Chondrocyte (in vitro differentiated cells): ENCODE data around the gene FYN. TPM values are rescaled to one million over a fixed set of nuclear protein-coding genes. Genes with fewer than 3 reads are reported as not detected.

Source experiments
- DNase-seq: peaks from one replicate; pipeline ENCODE4 v3.0.0; 2021; ENCODE audit warnings: mixed read lengths, low spot score
- H3K27ac Mint-ChIP-seq: one replicate; pipeline ENCODE4 v1.8.0; 2021; ENCODE audit warnings: mild to moderate bottlenecking, moderate library complexity, mixed read lengths; ENCODE audit not compliant: unreplicated experiment
- H3K27me3 Mint-ChIP-seq: 2 replicates; pipeline ENCODE4 v1.8.0; 2021; ENCODE audit warnings: low read depth, mixed read lengths
- H3K36me3 Mint-ChIP-seq: 2 replicates; pipeline ENCODE4 v1.8.0; 2021; ENCODE audit warnings: low read depth, mixed read lengths
- H3K4me1 Mint-ChIP-seq: 2 replicates; pipeline ENCODE4 v1.8.0; 2021; ENCODE audit warnings: low read depth, mild to moderate bottlenecking, mixed read lengths
- H3K4me3 Mint-ChIP-seq: one replicate; pipeline ENCODE4 v1.8.0; 2021; ENCODE audit warnings: mild to moderate bottlenecking, moderate library complexity, mixed read lengths; ENCODE audit not compliant: unreplicated experiment
- H3K9me3 Mint-ChIP-seq: 2 replicates; pipeline ENCODE4 v1.8.0; 2021; ENCODE audit warnings: low read depth, mixed read lengths
- CTCF ChIP-seq: fragments of 200-600 bp; sonication (generic); IDR thresholded peaks from 2 replicates; pipeline ENCODE4 v1.5.0; 2021; ENCODE audit warnings: antibody characterized with exemption, mild to moderate bottlenecking, moderate library complexity
- total RNA-seq: library from RNA; stranded (reverse); gene quantifications from 3 replicates; pipeline ENCODE4 v1.2.1, GENCODE V29; 2021

FYN gene
- total RNA-seq, 1 donor from 2014 or later: 109 TPM

DNA sequence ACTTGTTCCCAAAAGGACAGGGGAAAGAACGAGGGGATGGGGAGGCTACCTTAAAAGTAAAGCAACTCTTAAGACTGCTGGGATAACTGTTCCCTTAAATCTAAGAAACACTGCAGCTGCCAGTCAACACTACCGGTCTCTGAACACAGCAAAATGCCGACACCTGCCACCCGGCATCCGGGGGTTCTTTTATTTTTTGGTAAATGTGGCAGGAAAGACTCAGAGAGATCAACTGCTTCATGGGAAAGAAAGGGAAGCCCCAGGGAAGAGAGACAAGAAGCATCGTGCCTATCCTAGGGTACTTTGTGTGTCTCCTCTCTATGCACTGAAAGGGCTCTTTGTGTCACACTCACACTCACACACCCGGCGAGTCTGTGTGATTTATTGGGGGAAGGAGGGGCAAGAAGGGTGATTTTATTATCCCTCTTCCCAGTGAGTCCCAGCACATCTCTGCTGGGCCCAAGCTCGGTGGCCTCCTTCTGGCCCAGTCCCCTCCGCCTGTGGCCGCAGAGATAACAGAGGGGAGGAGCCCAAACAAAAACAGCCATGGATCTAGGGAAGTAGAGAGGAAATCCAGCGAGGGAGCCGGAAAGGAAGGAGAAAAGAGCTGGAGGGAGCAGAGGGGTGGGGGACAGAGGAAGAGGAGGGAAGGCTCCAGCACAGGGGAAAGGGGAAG lies 1.4 kb downstream of the FYN start:
- no peaks in the 10 kb centered on the region for H3K27me3 Mint-ChIP-seq
- H3K4me1 Mint-ChIP-seq: peaks cover 34% of the 10 kb centered on the region
- peak overlapping the region; percentile 92 for H3K4me3 Mint-ChIP-seq
- H3K27ac Mint-ChIP-seq: peak overlapping the region; percentile 90
- H3K9me3 Mint-ChIP-seq: no peaks in the 10 kb centered on the region
- DNase-seq: no peak
- no peak for TF ChIP-seq CTCF
- H3K36me3 Mint-ChIP-seq: no peaks in the 10 kb centered on the region

DNA sequence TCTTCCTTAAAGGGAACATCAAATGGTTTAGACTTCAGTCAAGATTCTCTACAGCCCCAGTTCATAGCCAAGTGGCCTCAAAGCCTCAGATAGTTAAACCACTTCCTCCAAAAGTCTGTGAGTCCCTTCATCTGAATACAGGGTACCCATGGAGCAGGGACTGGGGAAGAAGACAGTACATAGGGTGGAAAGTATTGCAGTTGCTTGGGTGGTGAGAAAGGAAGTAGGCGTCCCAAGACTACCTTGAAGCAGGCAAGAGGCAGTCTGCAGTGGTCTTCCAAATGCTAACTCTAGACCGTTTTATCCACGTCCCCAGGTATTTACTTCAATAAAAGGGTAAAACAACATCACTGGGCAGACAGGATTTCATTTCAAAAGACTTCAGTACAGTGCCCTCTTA lies 2.0 kb downstream of the FYN start:
- peak overlapping the region; percentile 92 for H3K4me3 Mint-ChIP-seq
- H3K27me3 Mint-ChIP-seq: no peaks in the 10 kb centered on the region
- peak overlapping the region; percentile 90 for H3K27ac Mint-ChIP-seq
- no peak for TF ChIP-seq CTCF
- peaks cover 34% of the 10 kb centered on the region for H3K4me1 Mint-ChIP-seq
- DNase-seq: no peak
- no peaks in the 10 kb centered on the region for H3K9me3 Mint-ChIP-seq
- H3K36me3 Mint-ChIP-seq: no peaks in the 10 kb centered on the region

- Mint-ChIP-seq H3K4me3 (peak overlapping the region; percentile 92), H3K27me3 (no peaks in the 10 kb centered on the region), H3K36me3 (no peaks in the 10 kb centered on the region), H3K9me3 (no peaks in the 10 kb centered on the region), H3K4me1 (peaks cover 34% of the 10 kb centered on the region), H3K27ac (no peak overlapping the region)
- DNase-seq: no peak
- TF ChIP-seq CTCF: no peak
Measured at GRCh38 chr6:111870742-111871064, 2.5 kb downstream of the FYN start.

- TF ChIP-seq CTCF: peak; percentile 28
- Mint-ChIP-seq H3K4me1 (peaks cover 37% of the 10 kb centered on the region), H3K36me3 (no peaks in the 10 kb centered on the region), H3K27me3 (no peaks in the 10 kb centered on the region), H3K27ac (no peak overlapping the region), H3K9me3 (no peaks in the 10 kb centered on the region), H3K4me3 (no peak overlapping the region)
- DNase-seq: no peak
Measured at GRCh38 chr6:111870051-111870741, 3.1 kb downstream of the FYN start.

DNA sequence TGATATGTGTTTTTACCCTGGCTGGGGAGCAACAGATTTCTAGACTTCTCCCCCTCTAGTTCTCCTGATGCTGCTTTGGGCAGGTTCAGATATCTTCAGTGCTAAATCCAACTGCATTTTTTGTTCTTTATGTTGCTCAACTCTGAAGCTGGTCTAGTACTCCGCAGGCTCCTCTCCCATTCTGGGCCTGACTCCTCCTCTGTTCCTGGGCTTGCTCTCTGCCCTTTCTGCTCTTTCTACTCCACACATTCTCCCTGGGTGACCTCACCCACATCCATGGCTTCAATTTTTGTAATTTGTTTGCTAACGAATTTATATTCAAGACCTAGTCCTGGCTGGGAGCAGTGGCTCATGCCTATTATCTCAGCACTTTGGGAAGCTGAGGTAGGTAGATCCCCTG lies 6.4 kb downstream of the FYN start:
- H3K4me3 Mint-ChIP-seq: no peak overlapping the region
- H3K9me3 Mint-ChIP-seq: no peaks in the 10 kb centered on the region
- H3K27me3 Mint-ChIP-seq: no peaks in the 10 kb centered on the region
- TF ChIP-seq CTCF: no peak
- DNase-seq: no peak
- H3K4me1 Mint-ChIP-seq: peaks cover 25% of the 10 kb centered on the region
- no peak overlapping the region for H3K27ac Mint-ChIP-seq
- H3K36me3 Mint-ChIP-seq: no peaks in the 10 kb centered on the region
